ENCODE measurements around the gene CDKAL1.

- TF ChIP-seq CTCF (IDR thresholded peaks at IDR 0.05) (no peak), POLR2A (IDR thresholded peaks at IDR 0.05) (no peak)
These were observed 594.3 kb downstream of the CDKAL1 start for GRCh38 chr6:21128601-21129000.
